Brain microvascular endothelial cell (primary cell): ENCODE results near the gene ANKFY1.
A peak's percentile ranks its signal among the peaks of the same experiment; 100 is the strongest.

Experiments used
- DNase-seq: peaks from one replicate; pipeline ENCODE4 v3.0.0-alpha.2; 2020
- H3K27ac ChIP-seq: fragments of 250-450 bp; sonication (Bioruptor Pico); 2 replicates; pipeline ENCODE4 v1.5.1; 2020; ENCODE audit warnings: mild to moderate bottlenecking, moderate library complexity
- H3K27me3 ChIP-seq: fragments of 250-450 bp; sonication (Bioruptor Pico); replicated peaks from 2 replicates; pipeline ENCODE4 v1.5.1; 2020; ENCODE audit warnings: mild to moderate bottlenecking
- H3K36me3 ChIP-seq: fragments of 250-450 bp; sonication (Bioruptor Pico); replicated peaks from 2 replicates; pipeline ENCODE4 v1.5.1; 2020; ENCODE audit warnings: mild to moderate bottlenecking
- H3K4me3 ChIP-seq: 2 replicates; pipeline ENCODE4 v1.5.1; 2011; ENCODE audit warnings: low read depth, mild to moderate bottlenecking, control low read depth, low read length, moderate library complexity
- CTCF ChIP-seq: IDR thresholded peaks from 2 replicates; pipeline ENCODE4 v1.5.1; 2011; ENCODE audit warnings: low read depth, mild to moderate bottlenecking, moderate library complexity, low read length, control low read depth, inconsistent platforms; ENCODE audit errors: missing control alignments
- in situ Hi-C: cut with HindIII; loops from 2 replicates; pipeline ENCODE4 v1.10.0; 2017; ENCODE audit warnings: low sequenced_read_pairs, low pct_ligation_motif_present

The ANKFY1 gene

GRCh38 chr17:4150096-4150495 lies 113.7 kb downstream of the ANKFY1 start:
- DNase-seq, result no peak
- Histone ChIP-seq H3K36me3 (no peaks in the 10 kb centered on the region), H3K4me3 (no peak overlapping the region), H3K27ac (no peak overlapping the region), H3K27me3 (no peaks in the 10 kb centered on the region)
- in situ Hi-C loops, result no loop called here
- TF ChIP-seq CTCF, result no peak

DNA sequence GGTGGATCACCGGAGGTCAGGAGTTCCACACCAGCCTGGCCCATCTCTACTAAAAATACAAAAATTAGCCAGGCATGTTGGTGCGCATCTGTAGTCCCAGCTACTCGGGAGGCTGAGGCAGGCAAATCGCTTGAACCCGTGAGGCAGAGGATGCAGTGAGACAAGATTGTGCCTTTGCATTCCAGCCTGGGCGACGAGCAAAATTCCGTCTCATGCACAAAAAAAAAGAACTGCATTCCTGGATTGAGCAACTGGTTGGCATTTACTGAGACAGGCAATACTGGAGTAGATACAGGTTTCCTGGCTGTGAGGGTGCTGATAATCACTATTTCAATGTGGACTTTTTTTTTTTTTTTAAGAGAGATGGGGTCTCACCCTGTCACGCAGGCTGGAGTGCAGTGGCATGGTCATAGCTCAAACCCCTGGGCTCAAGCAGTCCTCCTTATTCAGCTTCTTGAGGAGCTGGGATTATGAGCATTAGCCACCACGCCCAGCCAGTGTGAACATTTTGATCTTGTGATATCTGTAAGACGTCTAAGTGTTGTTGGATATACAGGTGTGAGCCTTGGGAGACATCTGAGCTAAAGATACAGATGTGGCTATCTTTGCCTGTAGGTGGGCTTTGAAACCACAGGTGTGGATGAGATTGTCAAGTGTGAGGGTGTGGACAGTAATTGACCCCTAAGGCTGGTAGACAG lies 115.0 kb downstream of the ANKFY1 start:
- in situ Hi-C loops, result no loop called here
- Histone ChIP-seq H3K27ac (no peak overlapping the region), H3K27me3 (no peaks in the 10 kb centered on the region), H3K36me3 (no peaks in the 10 kb centered on the region), H3K4me3 (no peak overlapping the region)
- no peak for TF ChIP-seq CTCF
- no peak for DNase-seq

DNA sequence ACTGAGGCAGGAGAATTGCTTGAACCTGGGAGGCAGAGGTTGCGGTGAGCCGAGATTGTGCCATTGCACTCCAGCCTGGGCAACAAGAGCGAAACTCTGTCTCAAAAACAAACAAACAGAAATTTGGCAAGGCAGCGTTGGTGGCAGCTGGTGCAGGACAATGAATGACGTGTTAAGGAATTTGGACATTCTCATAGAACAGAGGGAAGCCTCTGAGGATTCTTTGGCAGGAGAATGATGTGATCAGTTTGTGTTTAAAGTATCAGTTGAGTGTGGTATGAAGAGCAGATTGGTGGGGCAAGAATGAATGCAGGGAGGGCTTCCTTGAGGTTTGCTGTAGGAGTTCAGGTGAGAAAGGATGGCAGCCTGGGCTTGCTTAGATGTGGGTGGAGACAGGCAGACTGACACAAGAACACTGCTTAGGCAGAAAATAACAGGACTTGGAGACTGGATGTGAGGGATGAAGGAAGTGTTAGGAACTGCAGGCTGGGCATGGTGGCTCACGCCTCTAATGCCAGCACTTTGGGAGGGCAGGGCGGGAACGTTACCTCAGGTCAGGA lies 115.9 kb downstream of the ANKFY1 start:
- in situ Hi-C loops, result no loop called here
- no peaks in the 10 kb centered on the region for H3K27me3 ChIP-seq
- no peak for TF ChIP-seq CTCF

GRCh38 chr17:4146641-4147040 lies 117.1 kb downstream of the ANKFY1 start:
- H3K4me3 ChIP-seq, result no peak overlapping the region
- H3K27me3 ChIP-seq, result no peaks in the 10 kb centered on the region
- in situ Hi-C loops, result no loop called here
- TF ChIP-seq CTCF, result no peak
- no peak overlapping the region for H3K27ac ChIP-seq
- no peaks in the 10 kb centered on the region for H3K36me3 ChIP-seq
- no peak for DNase-seq

More for the DNA sequence above, 115.9 kb downstream of the ANKFY1 start:
- no peak for DNase-seq
- no peaks in the 10 kb centered on the region for H3K36me3 ChIP-seq
- H3K27ac ChIP-seq, result no peak overlapping the region
- H3K4me3 ChIP-seq, result no peak overlapping the region

DNA sequence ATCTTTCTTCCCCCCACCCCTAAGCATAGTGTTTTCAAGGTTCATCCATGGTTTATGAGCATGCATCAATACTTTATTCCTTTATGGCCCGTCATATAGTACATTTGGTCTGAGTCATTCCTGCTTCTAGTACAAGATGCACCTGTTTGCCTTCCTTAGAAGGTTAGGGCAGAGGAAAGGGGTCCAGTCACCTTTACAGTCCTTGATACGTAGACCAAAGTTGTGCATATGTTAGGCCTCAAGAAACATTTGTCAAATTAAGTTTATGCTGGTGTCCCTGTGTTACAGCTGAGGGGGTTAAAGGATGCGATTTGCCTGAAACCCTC lies 119.4 kb downstream of the ANKFY1 start:
- peak overlapping the region; percentile 91 for H3K4me3 ChIP-seq
- no peaks in the 10 kb centered on the region for H3K27me3 ChIP-seq
- in situ Hi-C loops, result no loop called here
- H3K36me3 ChIP-seq, result no peaks in the 10 kb centered on the region
- DNase-seq, result no peak
- no peak for TF ChIP-seq CTCF
- H3K27ac ChIP-seq, result peak overlapping the region; percentile 92
